Mucosa of descending colon (tissue), 3 donors: ENCODE results near the gene ANO4. TPM values are rescaled to one million over a fixed set of nuclear protein-coding genes. Genes with fewer than 3 reads are reported as not detected.
A peak's percentile ranks its signal among the peaks of the same experiment; 100 is the strongest.

Experiments used
- ATAC-seq: fragments of 200-7000 bp; cut with Tn5 transposase; one replicate; pipeline ENCODE4 v1.9.1; 2020; ENCODE audit warnings: mild to moderate bottlenecking, moderate library complexity
- DNase-seq, 3 donors: peaks; one replicate each; pipeline ENCODE4 v3.0.0-alpha.2; 2020
- H3K36me3 ChIP-seq: fragments of 200-600 bp; one replicate; pipeline ENCODE4 v1.8.0; 2021; ENCODE audit warnings: low read depth, mild to moderate bottlenecking
- H3K4me1 ChIP-seq: fragments of 200-600 bp; one replicate; pipeline ENCODE4 v1.8.0; 2021; ENCODE audit warnings: low read depth, mild to moderate bottlenecking
- H3K4me3 ChIP-seq: fragments of 200-600 bp; one replicate; pipeline ENCODE4 v1.8.0; 2021; ENCODE audit warnings: mild to moderate bottlenecking
- H3K9me3 ChIP-seq: fragments of 200-600 bp; one replicate; pipeline ENCODE4 v1.8.0; 2021; ENCODE audit warnings: mild to moderate bottlenecking
- intact Hi-C, 2 donors: fragments of 100-400 bp; cut with DNase I in 1 of 2; cut with micrococcal nuclease in 1 of 2; formaldehyde crosslinking; loops; one replicate each; pipeline versions ENCODE4 v1.11.0 to v1.11.1; 2022; cut with DNase I, micrococcal nuclease
- total RNA-seq, 3 donors: library from RNA; stranded (reverse); fragmentation: NEBNext Ultra II Directional in 2 of 3; extraction: Animal tissue kit (Norgen Biotek cat#: 25700) in 2 of 3; gene quantifications; one replicate each; pipeline versions ENCODE4 v1.2.1 to v1.2.4, GENCODE V29; 2021 to 2023
- TF ChIP-seq, protein P1 (sequence below): fragments of 200-600 bp; IDR thresholded peaks from one replicate; pipeline ENCODE4 v1.8.0; 2022; ENCODE audit warnings: antibody characterized with exemption, mild to moderate bottlenecking
- donor health status: DM: no; HTN: no; CAD: no; lungs with moderate emphysema.
- donor health status: DM: no; HTN: no; CAD: no.
- donor health status: DM: no; HTN: yes; CAD: no.

Gene ANO4
- total RNA-seq, 3 donors from 2014 or later: 0.13 to 1.9 (median 0.14) TPM

DNA sequence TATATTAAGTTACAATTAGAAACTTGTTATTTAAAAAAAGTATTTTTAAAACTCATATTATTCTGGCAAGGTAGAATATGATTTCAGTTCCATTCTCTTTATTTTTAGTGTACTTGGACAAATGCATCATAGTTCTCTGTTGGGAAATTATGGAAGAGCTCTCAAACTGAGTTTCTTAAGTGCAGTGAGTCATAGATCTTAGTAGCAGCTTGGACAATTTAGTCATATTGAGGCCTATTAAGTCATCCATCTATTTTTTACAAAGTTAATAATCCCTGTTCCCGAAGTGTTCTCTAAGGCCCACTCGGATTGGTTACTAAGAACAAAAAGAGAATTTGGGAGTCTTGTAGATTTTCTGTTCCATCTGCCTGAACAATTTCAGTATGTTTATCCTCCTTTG is 113.9 kb downstream of the ANO4 start:
- TF ChIP-seq, protein P1, sequence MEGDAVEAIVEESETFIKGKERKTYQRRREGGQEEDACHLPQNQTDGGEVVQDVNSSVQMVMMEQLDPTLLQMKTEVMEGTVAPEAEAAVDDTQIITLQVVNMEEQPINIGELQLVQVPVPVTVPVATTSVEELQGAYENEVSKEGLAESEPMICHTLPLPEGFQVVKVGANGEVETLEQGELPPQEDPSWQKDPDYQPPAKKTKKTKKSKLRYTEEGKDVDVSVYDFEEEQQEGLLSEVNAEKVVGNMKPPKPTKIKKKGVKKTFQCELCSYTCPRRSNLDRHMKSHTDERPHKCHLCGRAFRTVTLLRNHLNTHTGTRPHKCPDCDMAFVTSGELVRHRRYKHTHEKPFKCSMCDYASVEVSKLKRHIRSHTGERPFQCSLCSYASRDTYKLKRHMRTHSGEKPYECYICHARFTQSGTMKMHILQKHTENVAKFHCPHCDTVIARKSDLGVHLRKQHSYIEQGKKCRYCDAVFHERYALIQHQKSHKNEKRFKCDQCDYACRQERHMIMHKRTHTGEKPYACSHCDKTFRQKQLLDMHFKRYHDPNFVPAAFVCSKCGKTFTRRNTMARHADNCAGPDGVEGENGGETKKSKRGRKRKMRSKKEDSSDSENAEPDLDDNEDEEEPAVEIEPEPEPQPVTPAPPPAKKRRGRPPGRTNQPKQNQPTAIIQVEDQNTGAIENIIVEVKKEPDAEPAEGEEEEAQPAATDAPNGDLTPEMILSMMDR: no peak
- ATAC-seq: no peak

DNA sequence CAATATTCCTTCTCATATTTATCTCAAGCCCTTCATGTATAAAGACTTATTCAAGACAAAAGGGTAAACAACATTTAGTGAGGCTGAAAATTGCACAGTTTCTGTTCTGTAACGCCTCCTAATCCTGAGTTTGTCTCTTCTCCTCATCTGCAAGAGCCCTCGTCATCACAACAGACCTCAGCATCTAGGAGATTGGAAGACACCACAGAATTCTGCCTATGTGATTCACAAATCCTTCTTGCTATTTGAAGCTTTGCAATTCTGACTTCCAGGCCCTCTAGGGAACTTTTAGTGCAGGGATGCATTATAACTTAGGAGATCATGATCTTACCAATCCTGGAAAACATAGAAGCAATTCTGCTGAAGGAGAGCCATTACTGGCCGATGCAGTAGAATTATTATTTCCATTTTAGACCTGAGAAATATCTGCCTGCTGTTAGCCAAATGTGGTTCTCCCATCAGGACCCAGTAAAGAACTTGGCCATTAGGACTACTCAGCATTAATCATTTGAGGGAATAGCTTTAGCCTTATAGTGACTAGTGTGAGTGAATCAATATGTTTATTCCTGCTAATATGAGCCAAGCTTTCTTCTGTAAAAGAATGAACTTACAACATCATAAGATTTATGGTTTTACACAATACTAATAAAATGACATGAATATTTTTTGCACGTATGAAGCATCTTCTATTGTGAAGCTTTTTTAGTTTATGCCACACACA is 119.5 kb downstream of the ANO4 start:
- intact Hi-C loops: no loop called here
- Histone ChIP-seq H3K4me3 (no peak overlapping the region), H3K4me1 (no peaks in the 10 kb centered on the region), H3K36me3 (no peaks in the 10 kb centered on the region), H3K9me3 (no peaks in the 10 kb centered on the region)
- TF ChIP-seq, protein P1: no peak
- ATAC-seq (no peak), DNase-seq (no peak)

More for the DNA sequence above, 113.9 kb downstream of the ANO4 start:
- H3K36me3 ChIP-seq: no peaks in the 10 kb centered on the region
- H3K4me1 ChIP-seq: no peaks in the 10 kb centered on the region
- intact Hi-C loops: no loop called here
- H3K4me3 ChIP-seq: no peak overlapping the region
- DNase-seq: no peak
- H3K9me3 ChIP-seq: no peaks in the 10 kb centered on the region

DNA sequence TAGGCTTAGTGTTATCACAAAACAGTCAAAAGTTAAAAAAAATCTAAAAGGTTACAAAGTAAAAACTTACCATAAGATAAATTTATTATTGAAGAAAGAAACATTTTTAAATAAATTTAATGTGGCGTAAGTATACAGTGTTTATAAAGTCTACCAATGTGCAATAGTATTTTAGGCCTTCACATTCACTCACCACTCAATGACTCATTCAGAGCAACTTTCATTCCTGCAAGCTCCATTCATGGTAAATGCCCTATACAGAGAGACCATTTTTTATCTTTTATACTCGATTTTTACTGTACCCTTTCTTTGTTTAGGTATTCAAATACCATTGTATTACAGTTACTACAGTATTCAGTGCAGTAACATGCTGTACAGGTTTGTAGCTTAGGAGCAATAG is 124.5 kb downstream of the ANO4 start:
- no peak overlapping the region for H3K4me3 ChIP-seq
- DNase-seq: no peak
- TF ChIP-seq, protein P1: no peak
- H3K9me3 ChIP-seq: no peaks in the 10 kb centered on the region
- ATAC-seq: no peak
- intact Hi-C loops: no loop called here
- no peaks in the 10 kb centered on the region for H3K36me3 ChIP-seq
- H3K4me1 ChIP-seq: no peaks in the 10 kb centered on the region

DNA sequence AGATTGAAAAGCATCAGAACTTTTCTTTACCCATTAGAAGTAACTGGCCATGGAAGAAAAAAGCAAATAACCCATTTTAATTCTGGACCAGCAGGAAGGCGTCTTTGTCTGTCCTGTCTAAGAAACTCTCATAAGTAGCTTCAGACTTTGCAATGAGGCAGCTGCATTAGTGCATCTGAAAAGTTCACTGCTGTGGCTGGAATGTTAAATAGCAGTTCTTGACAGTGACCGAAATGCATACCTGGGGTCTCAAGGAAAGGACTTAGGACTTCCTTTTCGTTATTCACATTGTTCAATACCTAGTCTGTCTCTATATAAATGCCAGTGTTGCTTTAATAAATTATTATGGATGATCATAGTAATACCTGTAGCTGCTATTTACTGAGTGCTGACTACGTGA is 125.9 kb downstream of the ANO4 start:
- Histone ChIP-seq H3K4me3 (no peak overlapping the region), H3K36me3 (no peaks in the 10 kb centered on the region), H3K9me3 (no peaks in the 10 kb centered on the region), H3K4me1 (no peaks in the 10 kb centered on the region)
- no peak for ATAC-seq
- DNase-seq: no peak
- intact Hi-C loops: no loop called here
- TF ChIP-seq, protein P1: no peak

DNA sequence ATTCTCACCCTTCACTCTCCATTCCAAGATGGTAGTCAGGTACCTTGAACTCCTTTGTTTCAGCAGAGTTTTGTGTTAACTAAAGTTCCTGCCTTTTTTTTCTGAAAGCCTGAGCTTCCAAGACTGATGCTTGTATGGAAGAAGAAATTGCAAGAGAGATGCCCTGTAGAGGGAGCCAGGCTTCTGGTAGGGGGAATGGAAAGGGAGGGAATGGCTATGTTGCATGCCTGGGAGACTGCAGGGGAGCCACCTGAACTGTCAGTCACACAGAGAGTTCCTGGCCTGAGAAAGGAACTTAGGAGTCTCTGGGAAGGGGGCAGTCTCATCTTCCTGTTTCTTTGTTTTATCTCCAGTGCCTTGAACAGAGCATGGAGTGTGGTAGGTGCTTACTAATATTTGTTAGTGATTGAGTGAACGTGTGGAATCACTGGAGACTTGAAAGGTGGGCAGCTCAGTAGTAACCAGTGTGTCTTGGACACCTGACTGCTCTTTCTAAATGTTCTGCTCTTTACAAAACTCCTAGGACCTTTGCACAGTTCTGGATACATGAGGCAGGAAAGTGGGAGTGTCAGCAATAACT is 132.2 kb downstream of the ANO4 start:
- H3K36me3 ChIP-seq: no peaks in the 10 kb centered on the region
- no peaks in the 10 kb centered on the region for H3K9me3 ChIP-seq
- DNase-seq (peak in 1 of 3 donors; percentile 41), ATAC-seq (peak; percentile 64)
- no peaks in the 10 kb centered on the region for H3K4me1 ChIP-seq
- TF ChIP-seq, protein P1: no peak
- no peak overlapping the region for H3K4me3 ChIP-seq
- intact Hi-C loops: no loop called here
